ENCODE results near the gene SYNGAP1.
"Not testable (repeated sequence)": the region's sequence is repeated elsewhere in the genome, so short reads cannot be mapped to it uniquely, and the experiment has no call there.

The SYNGAP1 gene

DNA sequence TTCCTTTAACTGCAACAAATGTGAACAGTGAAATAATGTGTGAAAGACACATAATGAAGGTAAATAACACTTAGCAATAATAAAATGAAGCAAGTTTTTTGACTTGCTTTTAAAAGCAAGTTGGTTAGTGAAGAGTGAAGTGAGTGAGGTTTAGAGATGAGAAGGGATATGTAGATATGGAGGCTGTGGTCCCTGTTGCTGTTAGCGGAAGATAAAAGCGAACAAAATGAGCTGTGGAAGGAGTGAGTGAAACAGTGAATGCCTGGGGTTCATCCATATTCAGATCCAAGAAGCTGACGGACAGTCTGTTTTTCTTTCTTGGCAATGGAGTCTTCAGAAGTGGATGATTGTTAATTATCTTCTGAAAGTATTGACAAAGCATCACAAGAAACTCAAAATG, 58.0 kb downstream of the SYNGAP1 start:
- DNase-seq (ENCODE audit: low spot score), result no peak

DNA sequence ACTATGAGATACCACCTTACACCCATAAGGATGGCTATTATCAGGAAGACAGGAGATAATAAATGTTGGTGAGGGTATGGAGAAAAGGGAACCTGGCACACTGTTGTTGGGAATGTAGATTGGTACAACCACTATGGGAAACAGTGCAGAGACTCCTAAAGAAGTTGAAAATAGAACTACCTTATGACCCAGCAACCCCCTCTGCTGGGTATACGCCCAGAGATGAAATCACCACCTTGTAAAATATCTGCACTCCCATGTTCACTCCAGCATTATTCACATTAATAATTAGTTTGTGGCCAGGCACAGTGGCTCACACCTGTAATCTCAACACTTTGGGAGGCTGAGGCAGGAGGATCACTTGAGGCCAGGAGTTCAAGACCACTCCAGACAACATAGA, 61.3 kb downstream of the SYNGAP1 start:
- no peak for DNase-seq (ENCODE audit: low spot score)

GRCh38 chr6:33482620-33483019, 62.8 kb downstream of the SYNGAP1 start:
- not testable (repeated sequence) for DNase-seq (ENCODE audit: low spot score)

DNA sequence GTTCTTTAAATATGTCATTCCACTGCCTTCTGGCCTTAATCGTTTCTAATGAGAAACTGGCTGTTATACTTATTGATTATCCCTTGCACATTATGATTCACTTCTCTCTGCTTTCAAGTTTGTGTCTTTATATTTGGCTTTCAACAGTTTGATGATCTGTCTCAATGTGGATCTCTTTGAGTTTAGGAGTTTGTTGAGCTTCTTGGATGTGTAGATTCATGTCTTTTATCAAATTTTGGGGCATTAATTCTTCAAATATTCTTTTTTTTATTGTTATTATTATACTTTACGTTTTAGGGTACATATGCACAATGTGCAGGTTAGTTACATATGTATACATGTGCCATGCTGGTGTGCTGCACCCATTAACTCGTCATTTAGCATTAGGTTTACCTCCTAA, 63.8 kb downstream of the SYNGAP1 start:
- no peak for DNase-seq (ENCODE audit: low spot score)

GRCh38 chr6:33484673-33485262, 64.9 kb downstream of the SYNGAP1 start:
- not testable (repeated sequence) for DNase-seq (ENCODE audit: low spot score)

DNA sequence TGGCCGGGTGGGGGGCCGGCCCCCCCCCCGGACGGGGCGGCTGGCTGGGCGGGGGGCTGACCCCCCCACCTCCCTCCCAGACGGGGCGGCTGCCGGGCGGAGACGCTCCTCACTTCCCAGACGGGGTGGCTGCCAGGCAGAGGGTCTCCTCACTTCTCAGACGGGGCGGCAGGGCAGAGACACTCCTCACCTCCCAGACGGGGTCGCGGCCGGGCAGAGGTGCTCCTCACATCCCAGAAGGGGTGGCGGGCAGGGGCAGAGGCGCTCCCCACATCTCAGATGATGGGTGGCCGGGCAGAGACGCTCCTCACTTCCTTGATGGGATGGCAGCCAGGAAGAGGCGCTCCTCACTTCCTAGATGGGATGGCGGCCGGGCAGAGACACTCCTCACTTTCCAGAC, 65.8 kb downstream of the SYNGAP1 start:
- DNase-seq (ENCODE audit: low spot score), result not testable (repeated sequence)

- DNase-seq (ENCODE audit: low spot score), result no peak
Measured at GRCh38 chr6:33488339-33488738, 68.5 kb downstream of the SYNGAP1 start.

DNA sequence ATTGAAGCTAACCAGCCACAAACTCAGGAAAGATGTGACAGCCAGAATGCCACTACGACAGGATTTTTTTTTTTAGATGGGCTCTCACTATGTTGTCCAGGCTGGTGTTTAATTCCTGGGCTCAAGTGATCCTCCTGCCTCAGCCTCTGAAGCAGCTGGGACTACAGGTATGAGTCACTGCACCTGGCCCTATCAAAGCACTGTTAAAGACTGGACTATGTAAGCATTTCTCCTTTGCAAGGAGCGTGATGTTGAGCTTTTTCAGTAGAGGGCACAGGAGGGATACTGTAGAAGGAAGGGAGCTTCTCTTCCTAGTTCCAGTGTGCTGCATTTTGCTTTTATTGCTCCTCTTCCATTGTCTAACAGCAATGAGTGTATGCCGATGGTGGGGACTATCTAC, 70.3 kb downstream of the SYNGAP1 start:
- peak; percentile 14 for DNase-seq (ENCODE audit: low spot score)

DNA sequence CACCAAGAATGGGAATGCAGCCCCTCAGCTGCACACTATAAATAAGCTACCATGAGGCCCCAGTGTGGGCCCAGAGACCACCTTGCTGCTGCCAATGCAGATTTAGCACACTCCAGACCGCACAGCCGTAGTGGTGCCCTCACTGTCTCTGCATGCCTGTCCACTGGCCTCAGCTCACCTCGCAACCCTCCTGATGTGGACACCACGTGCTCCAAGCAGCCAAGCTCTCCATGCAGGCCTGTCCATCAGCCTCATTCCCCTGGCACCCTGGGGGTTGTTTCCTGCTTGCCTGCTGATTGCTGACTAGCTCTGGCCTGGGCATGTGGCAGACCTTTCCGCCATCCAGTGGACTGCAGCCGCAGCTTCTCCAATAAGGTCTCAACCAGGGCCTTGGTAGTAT, 70.8 kb downstream of the SYNGAP1 start:
- no peak for DNase-seq (ENCODE audit: low spot score)

DNA sequence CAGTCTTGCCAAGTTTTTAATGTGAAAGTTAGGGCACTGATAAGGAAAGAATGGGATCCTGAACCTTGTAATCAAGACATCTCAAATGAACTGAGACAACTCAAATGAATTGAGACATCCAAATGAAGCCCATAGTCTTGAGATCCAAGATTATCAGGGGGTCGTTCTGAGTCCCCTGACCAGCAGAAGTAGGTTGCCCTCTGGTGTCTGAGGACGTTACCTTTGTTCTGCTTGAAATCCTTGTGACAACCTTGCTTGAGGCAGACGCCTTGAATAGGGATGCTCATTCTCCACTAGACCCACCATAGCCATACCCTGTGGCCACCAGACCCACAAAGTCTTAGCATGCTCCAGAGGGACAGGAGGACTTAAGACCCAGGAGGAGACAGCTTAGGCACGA, 72.2 kb downstream of the SYNGAP1 start:
- DNase-seq (ENCODE audit: low spot score), result no peak

GRCh38 chr6:33497157-33497556, 77.3 kb downstream of the SYNGAP1 start:
- no peak for DNase-seq (ENCODE audit: low spot score)

- DNase-seq (ENCODE audit: low spot score), result no peak
Measured at GRCh38 chr6:33502486-33502885, 82.6 kb downstream of the SYNGAP1 start.

GRCh38 chr6:33504486-33504885, 84.6 kb downstream of the SYNGAP1 start:
- no peak for DNase-seq (ENCODE audit: low spot score)
